ENCODE results near the gene MARK1.
"Not testable (repeated sequence)": the region's sequence is repeated elsewhere in the genome, so short reads cannot be mapped to it uniquely, and the experiment has no call there.

MARK1 gene

GRCh38 chr1:220631238-220631815, 103.4 kb downstream of the MARK1 start:
- DNase-seq: no peak

- no peak for DNase-seq
These were observed 109.8 kb downstream of the MARK1 start for GRCh38 chr1:220637759-220638158.

- no peak for DNase-seq
These were observed 114.3 kb downstream of the MARK1 start for GRCh38 chr1:220642285-220642684.

DNA sequence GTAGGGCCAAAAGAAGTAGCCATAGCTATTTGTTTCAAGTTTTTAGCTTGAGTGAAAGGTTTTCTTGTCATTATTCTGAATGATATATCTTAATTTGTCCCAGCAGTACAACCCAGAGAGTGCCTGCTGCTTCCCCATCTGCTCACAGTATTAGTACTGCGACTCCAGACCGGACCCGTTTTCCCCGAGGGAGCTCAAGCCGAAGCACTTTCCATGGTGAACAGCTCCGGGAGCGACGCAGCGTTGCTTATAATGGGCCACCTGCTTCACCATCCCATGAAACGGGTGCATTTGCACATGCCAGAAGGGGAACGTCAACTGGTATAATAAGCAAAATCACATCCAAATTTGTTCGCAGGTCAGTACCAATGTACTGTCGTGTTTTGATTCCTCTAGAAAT, 125.1 kb downstream of the MARK1 start:
- no peak for DNase-seq

- no peak for DNase-seq
These were observed 127.6 kb downstream of the MARK1 start for GRCh38 chr1:220655509-220655908.

GRCh38 chr1:220655961-220656740, 128.2 kb downstream of the MARK1 start:
- DNase-seq: no peak

GRCh38 chr1:220666349-220666748, 138.4 kb downstream of the MARK1 start:
- DNase-seq: no peak

GRCh38 chr1:220669005-220669404, 141.1 kb downstream of the MARK1 start:
- DNase-seq: no peak

GRCh38 chr1:220670365-220670764, 142.4 kb downstream of the MARK1 start:
- no peak for DNase-seq

DNA sequence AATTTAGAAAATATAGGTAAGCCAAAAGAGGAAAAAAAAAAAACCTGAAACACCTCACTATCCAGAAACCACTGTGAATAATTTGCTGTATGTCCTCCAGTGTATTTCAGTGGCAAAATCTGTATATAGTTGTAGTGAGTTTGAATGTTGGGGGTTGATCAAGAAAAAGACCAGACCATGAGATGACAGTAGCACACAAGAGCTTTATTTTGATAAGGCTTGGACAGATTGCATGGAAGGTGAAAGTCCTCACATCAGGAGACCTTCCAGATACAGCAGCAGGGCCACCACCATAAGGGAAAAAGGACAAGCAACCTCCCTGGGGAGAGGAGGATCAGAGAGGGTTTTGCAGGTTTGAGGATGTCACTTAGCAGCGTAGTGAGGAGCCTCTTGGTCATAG, 146.0 kb downstream of the MARK1 start:
- DNase-seq: no peak

DNA sequence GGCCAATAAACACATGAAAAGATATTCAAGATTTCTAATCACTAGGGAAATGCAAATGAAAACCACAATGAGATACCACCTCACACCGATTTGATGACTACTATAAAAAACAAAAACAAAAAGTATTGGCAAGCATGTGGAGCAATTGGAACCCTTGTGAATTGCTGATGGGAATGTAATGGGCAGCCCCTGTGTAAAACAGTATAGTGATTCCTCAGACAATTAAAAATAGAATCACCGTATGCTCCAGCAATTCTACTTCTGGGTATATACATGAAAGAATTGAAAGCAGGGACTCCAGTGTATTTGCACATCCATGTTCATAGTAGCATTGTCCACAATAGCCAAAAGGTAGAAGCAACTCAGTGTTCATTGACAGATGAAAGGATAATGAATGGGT, 149.3 kb downstream of the MARK1 start:
- DNase-seq: no peak

- DNase-seq: no peak
These were observed 152.2 kb downstream of the MARK1 start for GRCh38 chr1:220680085-220680687.

GRCh38 chr1:220681220-220681880, 153.4 kb downstream of the MARK1 start:
- DNase-seq: no peak

- no peak for DNase-seq
These were observed 155.1 kb downstream of the MARK1 start for GRCh38 chr1:220682901-220683576.

GRCh38 chr1:220683716-220684115, 155.8 kb downstream of the MARK1 start:
- DNase-seq: not testable (repeated sequence)

GRCh38 chr1:220684890-220685289, 157.0 kb downstream of the MARK1 start:
- no peak for DNase-seq

GRCh38 chr1:220685879-220686278, 157.9 kb downstream of the MARK1 start:
- no peak for DNase-seq

- no peak for DNase-seq
These were observed 159.9 kb downstream of the MARK1 start for GRCh38 chr1:220687809-220688208.

- DNase-seq: no peak
These were observed 161.7 kb downstream of the MARK1 start for GRCh38 chr1:220689666-220690065.

GRCh38 chr1:220690140-220691052, 162.5 kb downstream of the MARK1 start, which contains the start of gene C1orf115:
Gene C1orf115, plus strand, starts transcription at chr1:220690363. Its CDS starts 40 bp downstream, at chr1:220690403.
- DNase-seq: no peak

GRCh38 chr1:220691053-220691684, 163.2 kb downstream of the MARK1 start:
- DNase-seq: no peak

Measured in amniotic stem cell (primary cell).